KBM-7 (cell line): ENCODE results near the gene NFATC2IP.

Experiments used
- DNase-seq: peaks from one replicate; pipeline ENCODE4 v3.0.0-alpha.2; 2015
- in situ Hi-C: fragments of 300-500 bp; cut with MboI; formaldehyde crosslinking; loops from 2 replicates; pipeline ENCODE4 v1.14.3; 2020; ENCODE audit warnings: low sequenced_read_pairs, low pct_unique_long_range_greater_than_20kb, mixed read lengths

Gene NFATC2IP

DNA sequence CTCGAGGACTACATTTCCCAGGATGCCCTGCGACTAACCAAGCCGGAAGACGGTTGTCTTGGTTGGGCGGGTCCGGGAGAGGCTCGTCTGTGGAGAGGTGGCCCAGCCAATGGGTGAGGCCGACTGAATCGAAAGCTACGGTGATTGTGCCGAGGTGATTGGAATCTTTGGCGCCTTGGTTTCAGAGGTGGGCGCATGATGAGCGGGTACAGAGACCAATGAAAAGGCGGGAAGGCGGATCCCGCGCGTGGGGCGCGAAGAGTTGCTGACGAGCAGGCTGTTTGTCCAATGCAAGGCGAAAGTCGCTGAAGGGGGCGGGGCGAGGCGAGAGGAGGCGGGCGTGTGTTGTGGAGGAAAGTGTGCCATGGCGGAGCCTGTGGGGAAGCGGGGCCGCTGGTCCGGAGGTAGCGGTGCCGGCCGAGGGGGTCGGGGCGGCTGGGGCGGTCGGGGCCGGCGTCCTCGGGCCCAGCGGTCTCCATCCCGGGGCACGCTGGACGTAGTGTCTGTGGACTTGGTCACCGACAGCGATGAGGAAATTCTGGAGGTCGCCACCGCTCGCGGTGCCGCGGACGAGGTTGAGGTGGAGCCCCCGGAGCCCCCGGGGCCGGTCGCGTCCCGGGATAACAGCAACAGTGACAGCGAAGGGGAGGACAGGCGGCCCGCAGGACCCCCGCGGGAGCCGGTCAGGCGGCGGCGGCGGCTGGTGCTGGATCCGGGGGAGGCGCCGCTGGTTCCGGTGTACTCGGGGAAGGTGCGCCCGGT lies at the start of gene NFATC2IP:
Gene NFATC2IP, plus strand, starts transcription at position 290 of the 762 bp plus-strand sequence. Its CDS starts 75 bp downstream, at position 365.
- peak; percentile 100 for DNase-seq
- in situ Hi-C loops = no loop called here

DNA sequence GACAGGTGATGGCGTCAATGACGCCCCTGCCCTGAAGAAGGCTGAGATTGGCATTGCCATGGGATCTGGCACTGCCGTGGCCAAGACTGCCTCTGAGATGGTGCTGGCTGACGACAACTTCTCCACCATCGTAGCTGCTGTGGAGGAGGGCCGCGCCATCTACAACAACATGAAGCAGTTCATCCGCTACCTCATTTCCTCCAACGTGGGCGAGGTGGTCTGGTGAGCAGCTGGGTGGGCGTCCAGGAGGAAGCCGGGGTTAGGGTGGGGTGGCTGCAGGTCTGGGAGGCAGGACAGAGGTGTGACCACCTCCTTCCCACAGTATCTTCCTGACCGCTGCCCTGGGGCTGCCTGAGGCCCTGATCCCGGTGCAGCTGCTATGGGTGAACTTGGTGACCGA lies 48.9 kb upstream of the NFATC2IP start:
- in situ Hi-C loops = no loop called here
- no peak for DNase-seq

GRCh38 chr16:28902909-28903308 lies 47.8 kb upstream of the NFATC2IP start:
- in situ Hi-C loops = no loop called here
- DNase-seq = no peak

- in situ Hi-C loops = no loop called here
- no peak for DNase-seq
Measured at GRCh38 chr16:28903344-28904042, 47.2 kb upstream of the NFATC2IP start.

DNA sequence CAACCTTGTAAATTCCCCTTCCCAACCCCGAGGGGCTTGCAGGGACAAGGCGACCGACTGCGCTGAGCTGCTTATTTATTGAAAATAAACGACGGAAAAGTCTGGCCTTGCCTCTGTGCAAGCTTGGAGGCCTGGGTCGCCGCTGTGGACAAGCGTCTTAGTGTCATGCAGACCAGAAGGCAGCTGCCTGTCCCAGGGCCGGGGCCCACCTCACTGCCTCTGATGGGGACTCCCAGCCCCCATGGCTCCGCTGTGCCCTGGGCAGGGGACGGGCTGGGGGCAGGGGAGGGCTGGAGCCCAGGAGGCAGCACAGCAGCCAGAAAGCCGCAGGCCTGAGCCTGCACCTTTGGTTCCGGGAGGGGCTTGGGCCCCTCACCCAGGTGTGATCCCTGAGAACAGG lies 46.4 kb upstream of the NFATC2IP start:
- in situ Hi-C loops = no loop called here
- no peak for DNase-seq

- in situ Hi-C loops = no loop called here
- DNase-seq = no peak
Measured at GRCh38 chr16:28904828-28905227, 45.9 kb upstream of the NFATC2IP start.

DNA sequence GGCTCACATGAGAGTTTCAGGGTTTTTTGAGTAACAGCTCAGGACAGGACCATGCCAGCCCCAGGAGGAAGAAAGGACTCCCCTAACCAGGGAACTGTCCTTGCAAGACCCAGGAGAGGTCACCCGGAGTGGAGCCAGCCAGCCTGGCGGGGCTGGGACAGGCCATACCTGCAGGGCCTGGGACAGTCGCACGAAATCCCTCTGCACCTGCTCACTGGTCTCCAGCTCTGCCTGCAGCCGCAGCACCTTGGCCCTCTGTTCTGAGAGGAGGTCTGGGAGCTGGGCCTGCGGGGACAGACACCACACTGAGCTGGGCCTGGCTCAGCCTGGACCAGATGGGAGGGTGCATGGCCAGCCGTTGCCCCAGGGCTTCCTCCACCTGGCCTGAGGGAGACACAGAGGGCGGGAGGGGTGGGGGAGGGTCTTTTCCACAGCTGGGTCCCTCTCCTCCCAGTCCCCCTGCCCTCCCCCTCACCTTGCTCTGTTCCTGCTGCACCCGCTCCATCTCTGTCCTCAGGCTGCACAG lies 45.4 kb upstream of the NFATC2IP start:
- in situ Hi-C loops = no loop called here
- no peak for DNase-seq

GRCh38 chr16:28905800-28906372 lies 44.9 kb upstream of the NFATC2IP start:
- no peak for DNase-seq
- in situ Hi-C loops = no loop called here

DNA sequence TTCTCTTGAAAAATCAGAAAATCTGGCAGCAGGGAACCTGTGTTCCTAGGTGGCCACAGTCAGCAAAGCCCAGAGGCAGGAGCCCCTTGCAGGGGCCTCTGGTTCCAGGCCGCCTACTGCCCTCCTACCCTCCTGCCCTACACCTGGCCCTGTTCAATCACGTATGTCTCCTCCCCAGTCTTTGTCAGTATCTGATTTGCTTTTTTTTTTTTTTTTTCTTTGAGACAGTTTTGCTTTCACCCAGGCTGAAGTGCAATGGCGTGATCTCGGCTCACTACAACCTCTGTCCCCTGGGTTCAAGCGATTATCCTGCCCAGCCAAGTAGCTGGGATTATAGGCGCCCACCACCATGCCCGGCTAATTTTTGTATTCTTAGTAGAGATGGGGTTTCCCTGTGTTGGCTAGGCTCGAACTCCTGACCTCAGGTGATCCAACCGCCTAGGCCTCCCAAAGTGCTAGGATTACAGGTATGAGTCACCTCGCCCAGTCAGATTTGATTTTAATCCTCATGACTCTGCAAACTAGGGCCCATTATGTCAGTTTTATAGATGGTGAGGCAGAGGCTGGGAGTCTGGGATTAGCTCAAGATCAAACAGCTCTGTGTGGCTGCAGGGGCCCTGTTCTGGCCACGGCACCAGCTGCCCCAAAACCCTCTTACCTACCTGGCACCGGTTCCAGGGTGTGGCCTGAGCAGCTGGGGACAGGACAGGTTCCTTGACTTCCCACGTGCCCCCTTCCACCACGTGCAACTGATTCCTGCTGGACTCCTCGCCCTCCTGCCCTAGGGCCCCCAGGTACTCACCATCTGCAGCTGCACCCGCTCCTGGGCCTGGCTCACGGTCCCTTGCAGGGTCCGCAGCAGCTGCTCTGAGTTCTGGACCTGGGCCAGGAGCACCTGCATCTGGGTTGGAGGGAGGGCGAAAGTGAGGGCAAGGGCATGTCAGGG lies 40.4 kb upstream of the NFATC2IP start:
- no peak for DNase-seq
- in situ Hi-C loops = no loop called here

DNA sequence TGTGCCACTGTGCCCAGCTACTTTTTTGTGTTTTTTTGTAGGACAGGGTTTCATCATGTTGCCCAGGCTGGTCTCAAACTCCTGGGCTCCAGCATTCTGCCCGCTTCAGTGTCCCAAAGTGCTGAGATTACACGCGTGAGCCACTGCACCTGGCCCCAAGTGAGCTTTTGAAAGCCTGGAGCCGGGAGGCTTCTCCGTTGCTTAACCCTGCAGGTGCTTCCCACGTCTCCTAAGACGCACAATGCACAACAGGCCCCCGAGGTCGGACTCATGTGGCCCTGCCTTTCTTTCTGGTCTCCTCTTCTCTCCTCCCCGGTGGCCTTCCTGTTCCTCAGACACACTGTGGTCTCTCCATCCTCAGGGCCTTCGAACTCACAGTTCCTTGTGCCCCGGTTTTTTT lies 38.2 kb upstream of the NFATC2IP start:
- DNase-seq = no peak
- in situ Hi-C loops = no loop called here

GRCh38 chr16:28913946-28914724 lies 36.6 kb upstream of the NFATC2IP start:
- in situ Hi-C loops = no loop called here
- DNase-seq = no peak

- DNase-seq = no peak
- in situ Hi-C loops = no loop called here
Measured at GRCh38 chr16:28915181-28915580, 35.6 kb upstream of the NFATC2IP start.

DNA sequence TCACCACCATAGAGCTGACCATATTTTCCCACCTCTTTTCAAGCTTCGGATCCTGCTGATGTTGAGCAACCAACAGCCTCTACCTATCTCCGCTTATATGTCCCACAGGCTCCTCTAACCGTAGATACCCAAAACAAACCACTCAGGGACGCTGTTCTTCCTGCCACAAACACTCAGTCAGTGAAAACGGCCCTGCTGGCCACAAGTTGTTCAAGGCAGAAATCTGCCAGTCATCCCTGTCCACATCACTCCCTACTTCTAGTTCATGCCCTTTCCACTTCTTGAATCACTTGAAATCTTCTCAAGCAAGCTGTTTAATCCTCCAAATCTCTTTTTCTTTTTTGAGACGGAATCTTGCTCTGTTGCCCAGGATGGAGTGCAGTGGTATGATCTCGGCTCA lies 33.6 kb upstream of the NFATC2IP start:
- no peak for DNase-seq
- in situ Hi-C loops = no loop called here

- in situ Hi-C loops = no loop called here
- DNase-seq = no peak
Measured at GRCh38 chr16:28918698-28919097, 32.0 kb upstream of the NFATC2IP start.

DNA sequence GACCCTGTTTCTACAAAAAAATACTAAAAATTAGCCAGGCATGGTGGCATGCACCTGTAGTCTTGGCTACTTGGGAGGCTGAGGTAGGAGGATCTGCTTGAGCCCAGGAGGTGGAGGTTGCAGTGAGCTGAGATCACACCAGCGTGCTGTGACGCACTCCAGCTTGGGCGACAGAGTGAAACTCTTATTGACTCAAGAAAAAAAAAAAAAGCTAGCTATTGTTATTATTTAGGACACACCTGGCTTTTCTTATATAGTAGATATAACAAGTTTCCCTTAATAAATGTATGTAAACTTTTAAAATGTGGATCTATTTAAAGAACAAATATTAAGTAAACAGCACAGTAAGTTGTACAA lies 27.5 kb upstream of the NFATC2IP start:
- in situ Hi-C loops = no loop called here
- no peak for DNase-seq

GRCh38 chr16:28923652-28924398 lies 26.9 kb upstream of the NFATC2IP start:
- in situ Hi-C loops = no loop called here
- peak; percentile 22 for DNase-seq

DNA sequence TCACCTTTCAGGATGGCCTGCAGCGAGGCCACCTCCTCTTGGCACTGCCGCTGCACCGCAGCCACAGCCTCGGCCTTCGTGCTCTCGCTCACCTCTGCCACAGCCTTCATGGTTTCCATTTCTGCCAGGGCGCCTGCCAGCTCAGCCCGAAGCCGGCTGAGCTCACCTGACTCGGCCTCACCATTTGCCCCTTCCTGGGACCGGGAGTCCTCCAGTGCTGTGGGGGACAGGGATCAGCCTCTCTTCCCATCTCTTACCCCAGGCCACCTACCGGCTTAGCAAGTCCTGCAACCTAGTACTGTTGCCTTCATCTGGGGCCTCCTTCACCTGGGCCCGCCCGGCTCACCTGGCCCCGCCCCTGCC lies 26.4 kb upstream of the NFATC2IP start:
- in situ Hi-C loops = no loop called here

More for the DNA sequence above, 26.4 kb upstream of the NFATC2IP start:
- DNase-seq = no peak
